Activated CD4-positive, alpha-beta T cell treated with anti-CD3 and anti-CD28 coated beads, Interleukin-2, Interleukin-4, amounts not matched to agents 100 ng/mL and 50 ng/mL, durations not matched to agents 16 hours and 8 hours (primary cell): ENCODE measurements around the gene IZUMO3.
"Not testable (repeated sequence)": the region's sequence is repeated elsewhere in the genome, so short reads cannot be mapped to it uniquely, and the experiment has no call there.

ENCODE experiments used
- DNase-seq: peaks from one replicate; pipeline ENCODE4 v3.0.0-alpha.2; 2020; ENCODE audit warnings: low spot score

The IZUMO3 gene

GRCh38 chr9:24545847-24546522 is at the start of gene IZUMO3:
Gene IZUMO3 (minus strand): TSS chr9:24545897. CDS start chr9:24545649, 248 bp downstream.
- no peak for DNase-seq

GRCh38 chr9:24594234-24594850 is 48.6 kb upstream of the IZUMO3 start:
- no peak for DNase-seq

GRCh38 chr9:24590432-24590831 is 44.7 kb upstream of the IZUMO3 start:
- no peak for DNase-seq

GRCh38 chr9:24587883-24588282 is 42.2 kb upstream of the IZUMO3 start:
- no peak for DNase-seq

- DNase-seq: no peak
Observed at GRCh38 chr9:24582146-24583126, 36.7 kb upstream of the IZUMO3 start.

- DNase-seq: not testable (repeated sequence)
Observed at GRCh38 chr9:24580005-24580404, 34.3 kb upstream of the IZUMO3 start.

- no peak for DNase-seq
Observed at GRCh38 chr9:24572406-24572805, 26.7 kb upstream of the IZUMO3 start.

GRCh38 chr9:24561957-24562356 is 16.3 kb upstream of the IZUMO3 start:
- no peak for DNase-seq

GRCh38 chr9:24553183-24553552 is 7.5 kb upstream of the IZUMO3 start:
- DNase-seq: no peak

GRCh38 chr9:24552526-24553182 is 7.0 kb upstream of the IZUMO3 start:
- no peak for DNase-seq

GRCh38 chr9:24545285-24545684 is 412 bp downstream of the IZUMO3 start:
- no peak for DNase-seq

- no peak for DNase-seq
Observed at GRCh38 chr9:24518545-24518944, 27.2 kb downstream of the IZUMO3 start.

GRCh38 chr9:24516463-24516862 is 29.2 kb downstream of the IZUMO3 start:
- DNase-seq: no peak

GRCh38 chr9:24509850-24510249 is 35.8 kb downstream of the IZUMO3 start:
- no peak for DNase-seq

GRCh38 chr9:24504521-24504920 is 41.2 kb downstream of the IZUMO3 start:
- DNase-seq: no peak

- DNase-seq: no peak
Observed at GRCh38 chr9:24502206-24502937, 43.3 kb downstream of the IZUMO3 start.

GRCh38 chr9:24500761-24501160 is 44.9 kb downstream of the IZUMO3 start:
- DNase-seq: no peak

GRCh38 chr9:24498632-24499031 is 47.1 kb downstream of the IZUMO3 start:
- DNase-seq: no peak

GRCh38 chr9:24497671-24498070 is 48.0 kb downstream of the IZUMO3 start:
- no peak for DNase-seq
